Gastroesophageal sphincter (tissue), 2 donors: ENCODE measurements around the gene SLK.

Experiments used
- EP300 ChIP-seq: sonication (generic); formaldehyde crosslinking; IDR thresholded peaks from one replicate; pipeline ENCODE4 v1.6.1; 2017; ENCODE audit warnings: antibody characterized with exemption, mild to moderate bottlenecking
- POLR2A ChIP-seq, 2 donors: fragments of 450-650 bp; IDR thresholded peaks; one replicate each; pipeline ENCODE4 v1.6.1; 2017; ENCODE audit warnings: antibody characterized with exemption in 2 of 2, mild to moderate bottlenecking in 2 of 2, moderate library complexity in 1 of 2

GRCh38 chr10:104074505-104074904 is 107.6 kb downstream of the SLK start:
- no peak for TF ChIP-seq EP300
- TF ChIP-seq POLR2A (IDR thresholded peaks at IDR 0.05), result no peak
